GM08714 (cell line): ENCODE data around the gene MET.

Source experiments
- H3K4me3 ChIP-seq: fragments of 200-500 bp; sonication (Bioruptor generic); 2 replicates; pipeline ENCODE4 v1.5.1; 2014; ENCODE audit warnings: mild to moderate bottlenecking, low read length, inconsistent platforms
- ZNF274 ChIP-seq: IDR thresholded peaks from 2 replicates; pipeline ENCODE4 v1.6.1; 2012; ENCODE audit warnings: mild to moderate bottlenecking, low read depth, low read length

Gene MET

GRCh38 chr7:116674508-116675173, 2.6 kb downstream of the MET start:
- no peak for TF ChIP-seq ZNF274
- H3K4me3 ChIP-seq = no peak overlapping the region

GRCh38 chr7:116675812-116676355, 3.9 kb downstream of the MET start:
- H3K4me3 ChIP-seq = no peak overlapping the region
- no peak for TF ChIP-seq ZNF274

- no peak overlapping the region for H3K4me3 ChIP-seq
- no peak for TF ChIP-seq ZNF274
These were observed 6.8 kb downstream of the MET start for GRCh38 chr7:116678780-116679179.

- no peak overlapping the region for H3K4me3 ChIP-seq
- TF ChIP-seq ZNF274 = no peak
These were observed 7.5 kb downstream of the MET start for GRCh38 chr7:116679500-116679899.

- H3K4me3 ChIP-seq = no peak overlapping the region
- no peak for TF ChIP-seq ZNF274
These were observed 11.8 kb downstream of the MET start for GRCh38 chr7:116683786-116684185.

GRCh38 chr7:116686033-116686432, 14.0 kb downstream of the MET start:
- no peak overlapping the region for H3K4me3 ChIP-seq
- TF ChIP-seq ZNF274 = no peak

GRCh38 chr7:116686812-116687419, 14.9 kb downstream of the MET start:
- H3K4me3 ChIP-seq = no peak overlapping the region
- no peak for TF ChIP-seq ZNF274

- no peak for TF ChIP-seq ZNF274
- H3K4me3 ChIP-seq = no peak overlapping the region
These were observed 15.8 kb downstream of the MET start for GRCh38 chr7:116687801-116688201.

- no peak for TF ChIP-seq ZNF274
- H3K4me3 ChIP-seq = no peak overlapping the region
These were observed 17.8 kb downstream of the MET start for GRCh38 chr7:116689790-116690259.

GRCh38 chr7:116691664-116692063, 19.7 kb downstream of the MET start:
- no peak for TF ChIP-seq ZNF274
- no peak overlapping the region for H3K4me3 ChIP-seq

- no peak overlapping the region for H3K4me3 ChIP-seq
These were observed 20.7 kb downstream of the MET start for GRCh38 chr7:116692401-116693308.

GRCh38 chr7:116696707-116697106, 24.7 kb downstream of the MET start:
- TF ChIP-seq ZNF274 = no peak
- H3K4me3 ChIP-seq = no peak overlapping the region

More at GRCh38 chr7:116692401-116693308, 20.7 kb downstream of the MET start:
- TF ChIP-seq ZNF274 = no peak

GRCh38 chr7:116697152-116697551, 25.2 kb downstream of the MET start:
- no peak for TF ChIP-seq ZNF274

GRCh38 chr7:116697761-116698160, 25.8 kb downstream of the MET start:
- TF ChIP-seq ZNF274 = no peak

More at GRCh38 chr7:116697152-116697551, 25.2 kb downstream of the MET start:
- no peak overlapping the region for H3K4me3 ChIP-seq

More at GRCh38 chr7:116697761-116698160, 25.8 kb downstream of the MET start:
- no peak overlapping the region for H3K4me3 ChIP-seq
